Stomach (tissue), 9 donors: ENCODE measurements around the gene SRMS. TPM values are rescaled to one million over a fixed set of nuclear protein-coding genes. Genes with fewer than 3 reads are reported as not detected.
A peak's percentile ranks its signal among the peaks of the same experiment; 100 is the strongest.

Experiments
- DNase-seq, 2 donors: peaks; one replicate each; pipeline versions ENCODE4 v3.0.0 to v3.0.0-alpha.2; 2013 to 2019
- H3K27ac ChIP-seq, 5 donors: fragments of 200-600 bp in 4 of 5; sonication (generic) in 4 of 5; one replicate each; pipeline ENCODE4 v1.5.1; 2013 to 2019; ENCODE audit warnings: mild to moderate bottlenecking in 1 of 5, moderate library complexity in 1 of 5
- H3K27me3 ChIP-seq, 3 donors: fragments of 200-600 bp; sonication (generic); one replicate each; pipeline ENCODE4 v1.5.1; 2017 to 2019; ENCODE audit warnings: mixed run types in 1 of 3
- H3K36me3 ChIP-seq, 4 donors: fragments of 200-600 bp; sonication (generic); 1 replicate in 3 of 4; 2 replicates in 1 of 4; pipeline ENCODE4 v1.5.1; 2016 to 2019
- H3K4me1 ChIP-seq, 4 donors: fragments of 200-600 bp; sonication (generic); one replicate each; pipeline ENCODE4 v1.5.1; 2016 to 2019
- H3K4me3 ChIP-seq, 4 donors: fragments of 200-600 bp; sonication (generic) in 3 of 4; one replicate each; pipeline ENCODE4 v1.5.1; 2016 to 2019; ENCODE audit warnings: mild to moderate bottlenecking in 1 of 4
- H3K9me3 ChIP-seq, 4 donors: fragments of 200-600 bp; sonication (generic); one replicate each; pipeline ENCODE4 v1.5.1; 2016 to 2019
- EP300 ChIP-seq: sonication (generic); formaldehyde crosslinking; IDR thresholded peaks from one replicate; pipeline ENCODE4 v1.6.1; 2017; ENCODE audit warnings: antibody characterized with exemption
- POLR2A ChIP-seq, 4 donors: fragments of 450-650 bp; IDR thresholded peaks; one replicate each; pipeline ENCODE4 v1.6.1; 2016; ENCODE audit warnings: antibody characterized with exemption in 4 of 4, control low read depth in 2 of 4, mild to moderate bottlenecking in 1 of 4, moderate library complexity in 1 of 4
- POLR2AphosphoS5 ChIP-seq, 3 donors: sonication (generic); formaldehyde crosslinking; IDR thresholded peaks; one replicate each; pipeline ENCODE4 v1.6.1; 2016; ENCODE audit warnings: antibody characterized with exemption in 3 of 3
- WGBS, 5 donors: extraction: QIAGEN DNeasy Blood & Tissue Kit in 3 of 5; methylation state at CpG; one replicate each; pipeline versions ENCODE4 v1.1.5 to v1.1.7; 2013 to 2018; 5-methylcytosine and 5-hydroxymethylcytosine counted together
- intact Hi-C: fragments of 100-400 bp; cut with DNase I; formaldehyde crosslinking; loops from one replicate; pipeline ENCODE4 v1.15.1; 2023; ENCODE audit warnings: low total_unique reads
- polyA plus RNA-seq, 3 donors: library from polyadenylated mRNA; stranded (reverse); fragments of 200-250 nt; gene quantifications; one replicate each; pipeline ENCODE4 v1.2.3, GENCODE V29; 2013
- total RNA-seq, 5 donors: library from RNA; depleted of rRNA; stranded (reverse); fragments of >200 nt; gene quantifications; one replicate each; pipeline versions ENCODE4 v1.1.0 to v1.2.3, GENCODE V29; 2014 to 2016
- TF ChIP-seq, protein P1 (sequence below), 7 experiments: fragments of 450-650 bp in 4 of 7; fragments of 200-600 bp in 3 of 7; sonication (generic) in 3 of 7; IDR thresholded peaks; one replicate each; pipeline ENCODE4 v1.5.1; 2016 to 2019; ENCODE audit warnings: antibody characterized with exemption in 7 of 7, control low read depth in 2 of 7, mild to moderate bottlenecking in 1 of 7
- donor health status: healthy with polysubstance abuse.
- donor health status: Bipolar disorder and iron deficiency.
- donor health status: healthy.

SRMS gene
- total and polyA plus RNA-seq, 8 donors, result 0.87 to 3.5 (median 2.1) TPM; not detected in 5

DNA sequence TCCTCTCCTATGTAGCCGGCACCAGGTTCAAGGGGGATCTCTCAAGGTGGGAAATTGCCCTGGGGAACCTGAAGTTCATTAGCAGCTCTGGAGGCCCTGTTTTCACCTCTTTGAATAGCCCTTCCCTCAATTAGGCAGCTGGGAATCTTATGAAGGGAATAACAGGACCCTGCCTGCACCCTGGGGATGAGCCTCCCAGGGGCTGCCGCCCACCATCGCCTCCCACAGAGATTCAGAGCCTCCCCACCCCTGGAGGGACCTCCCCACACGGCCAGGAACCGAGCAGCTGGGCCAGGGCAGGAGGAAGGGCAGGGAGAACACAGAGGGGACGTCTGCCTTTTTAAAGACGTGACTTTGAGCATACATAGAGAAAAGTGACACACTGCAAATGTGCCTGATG is 44.0 kb downstream of the SRMS start:
- H3K4me3 ChIP-seq, result no peak overlapping the region
- DNase-seq, result no peak
- no peak overlapping the region for H3K27ac ChIP-seq
- H3K4me1 ChIP-seq, result peaks cover 13 to 20% (median 15%) of the 10 kb centered on the region in 4 donors
- no peak for TF ChIP-seq POLR2AphosphoS5 (IDR thresholded peaks at IDR 0.05)
- TF ChIP-seq, protein P1, sequence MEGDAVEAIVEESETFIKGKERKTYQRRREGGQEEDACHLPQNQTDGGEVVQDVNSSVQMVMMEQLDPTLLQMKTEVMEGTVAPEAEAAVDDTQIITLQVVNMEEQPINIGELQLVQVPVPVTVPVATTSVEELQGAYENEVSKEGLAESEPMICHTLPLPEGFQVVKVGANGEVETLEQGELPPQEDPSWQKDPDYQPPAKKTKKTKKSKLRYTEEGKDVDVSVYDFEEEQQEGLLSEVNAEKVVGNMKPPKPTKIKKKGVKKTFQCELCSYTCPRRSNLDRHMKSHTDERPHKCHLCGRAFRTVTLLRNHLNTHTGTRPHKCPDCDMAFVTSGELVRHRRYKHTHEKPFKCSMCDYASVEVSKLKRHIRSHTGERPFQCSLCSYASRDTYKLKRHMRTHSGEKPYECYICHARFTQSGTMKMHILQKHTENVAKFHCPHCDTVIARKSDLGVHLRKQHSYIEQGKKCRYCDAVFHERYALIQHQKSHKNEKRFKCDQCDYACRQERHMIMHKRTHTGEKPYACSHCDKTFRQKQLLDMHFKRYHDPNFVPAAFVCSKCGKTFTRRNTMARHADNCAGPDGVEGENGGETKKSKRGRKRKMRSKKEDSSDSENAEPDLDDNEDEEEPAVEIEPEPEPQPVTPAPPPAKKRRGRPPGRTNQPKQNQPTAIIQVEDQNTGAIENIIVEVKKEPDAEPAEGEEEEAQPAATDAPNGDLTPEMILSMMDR (IDR thresholded peaks at IDR 0.05), result no peak
- no peak for TF ChIP-seq POLR2A (IDR thresholded peaks at IDR 0.05)
- TF ChIP-seq EP300, result no peak
- peaks cover 10 to 87% (median 50%) of the 10 kb centered on the region in 3 donors for H3K27me3 ChIP-seq
- intact Hi-C loops, result no loop called here
- WGBS, 5 donors, result 26 to 44% (median 36%) methylated on average over 6 to 7 of the region's 7 CpGs
- H3K9me3 ChIP-seq, result peaks cover 3 to 23% (median 20%) of the 10 kb centered on the region in 4 donors
- H3K36me3 ChIP-seq, result no peaks in the 10 kb centered on the region

DNA sequence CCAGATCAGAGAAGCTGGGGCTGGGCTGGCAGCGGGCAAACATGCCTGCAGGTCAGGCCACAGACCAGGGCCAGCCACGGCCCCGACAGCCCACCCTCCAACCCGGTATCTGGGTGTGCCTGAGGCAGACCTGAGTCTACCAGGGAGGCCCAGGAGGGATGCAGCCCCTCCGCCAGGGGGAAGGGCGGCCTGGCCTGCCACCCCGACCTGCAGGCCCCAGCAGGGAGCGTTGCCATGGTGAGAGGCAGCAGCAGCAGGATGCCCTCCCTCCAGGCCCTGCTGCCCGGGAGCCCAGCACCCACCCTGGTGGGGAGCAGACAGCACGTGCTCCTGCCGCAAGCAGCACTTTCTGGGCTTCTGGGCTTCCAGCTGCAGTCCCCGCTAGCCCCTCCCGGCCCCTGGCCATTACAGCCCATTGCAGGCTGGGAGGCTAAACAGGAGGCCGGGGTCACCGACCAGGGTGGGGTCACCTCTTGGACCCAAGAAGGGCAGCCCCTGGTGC is 44.8 kb downstream of the SRMS start:
- intact Hi-C loops, result no loop called here

DNA sequence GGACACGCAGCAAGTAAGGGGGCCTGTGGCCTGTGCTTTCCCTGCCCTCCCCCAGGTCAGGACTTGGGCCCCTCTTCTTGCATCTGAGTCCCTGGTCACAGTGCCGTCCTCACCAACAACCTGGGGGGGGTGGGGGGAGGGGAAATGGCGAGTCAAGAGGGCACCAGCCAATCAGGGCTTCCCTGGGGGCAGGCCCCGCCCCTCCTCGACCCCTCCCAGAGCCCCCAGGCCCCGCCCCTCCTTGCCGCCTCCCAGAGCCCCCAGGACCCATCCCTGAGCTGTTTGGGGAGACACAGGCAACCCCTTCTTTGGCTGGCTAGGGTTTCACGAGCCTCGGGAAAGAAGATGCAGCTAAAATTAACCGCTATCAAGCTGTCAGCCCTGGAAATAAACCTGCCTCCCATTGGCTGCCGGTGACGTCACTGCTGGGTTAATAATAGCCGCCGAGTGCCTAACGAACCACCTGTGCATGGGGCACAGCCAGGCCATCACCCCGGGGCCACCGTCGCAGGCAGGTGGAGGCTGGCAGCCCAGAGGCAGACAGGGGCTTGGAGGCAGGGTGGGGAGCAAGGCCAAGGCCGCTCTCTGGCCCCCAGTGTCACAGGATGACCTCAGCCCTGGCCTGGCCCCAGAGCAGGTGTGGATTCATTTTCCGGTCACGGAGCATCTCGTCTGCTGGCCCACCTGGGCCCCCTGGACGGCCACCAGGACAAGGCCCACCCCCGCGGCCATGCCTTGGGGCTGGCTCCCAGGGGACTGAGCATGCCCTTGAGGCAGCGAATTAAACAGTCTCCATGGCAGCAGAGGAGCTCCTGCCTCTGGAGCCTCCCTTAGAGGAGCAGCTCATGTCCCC is 45.5 kb downstream of the SRMS start:
- Histone ChIP-seq H3K36me3 (no peaks in the 10 kb centered on the region), H3K4me3 (no peak overlapping the region), H3K27me3 (peaks cover 11 to 89% (median 64%) of the 10 kb centered on the region in 3 donors), H3K4me1 (peaks cover 18 to 29% (median 27%) of the 10 kb centered on the region in 4 donors), H3K27ac (no peak overlapping the region), H3K9me3 (peaks cover 3 to 23% (median 20%) of the 10 kb centered on the region in 4 donors)
- DNase-seq, result peak in 1 of 2 donors; percentile 79
- no peak for TF ChIP-seq EP300
- TF ChIP-seq, protein P1 (IDR thresholded peaks at IDR 0.05), result no peak
- no peak for TF ChIP-seq POLR2AphosphoS5 (IDR thresholded peaks at IDR 0.05)
- no peak for TF ChIP-seq POLR2A (IDR thresholded peaks at IDR 0.05)
- 0 to 25% (median 23%) methylated on average over 3 to 26 of the region's 26 CpGs for WGBS, 5 donors
- intact Hi-C loops, result no loop called here

More for the DNA sequence above, 44.8 kb downstream of the SRMS start:
- no peak overlapping the region for H3K4me3 ChIP-seq
- H3K4me1 ChIP-seq, result peaks cover 18 to 28% (median 23%) of the 10 kb centered on the region in 4 donors
- 40 to 58% (median 50%) methylated on average over 5 to 15 of the region's 15 CpGs for WGBS, 5 donors
- H3K27me3 ChIP-seq, result peaks cover 8 to 87% (median 58%) of the 10 kb centered on the region in 3 donors
- H3K36me3 ChIP-seq, result no peaks in the 10 kb centered on the region
- DNase-seq, result peak in 1 of 2 donors; percentile 75
- TF ChIP-seq POLR2AphosphoS5 (IDR thresholded peaks at IDR 0.05) (no peak), EP300 (no peak), POLR2A (IDR thresholded peaks at IDR 0.05) (no peak)
- TF ChIP-seq, protein P1 (IDR thresholded peaks at IDR 0.05), result no peak
- no peak overlapping the region for H3K27ac ChIP-seq
- H3K9me3 ChIP-seq, result peaks cover 3 to 23% (median 20%) of the 10 kb centered on the region in 4 donors

DNA sequence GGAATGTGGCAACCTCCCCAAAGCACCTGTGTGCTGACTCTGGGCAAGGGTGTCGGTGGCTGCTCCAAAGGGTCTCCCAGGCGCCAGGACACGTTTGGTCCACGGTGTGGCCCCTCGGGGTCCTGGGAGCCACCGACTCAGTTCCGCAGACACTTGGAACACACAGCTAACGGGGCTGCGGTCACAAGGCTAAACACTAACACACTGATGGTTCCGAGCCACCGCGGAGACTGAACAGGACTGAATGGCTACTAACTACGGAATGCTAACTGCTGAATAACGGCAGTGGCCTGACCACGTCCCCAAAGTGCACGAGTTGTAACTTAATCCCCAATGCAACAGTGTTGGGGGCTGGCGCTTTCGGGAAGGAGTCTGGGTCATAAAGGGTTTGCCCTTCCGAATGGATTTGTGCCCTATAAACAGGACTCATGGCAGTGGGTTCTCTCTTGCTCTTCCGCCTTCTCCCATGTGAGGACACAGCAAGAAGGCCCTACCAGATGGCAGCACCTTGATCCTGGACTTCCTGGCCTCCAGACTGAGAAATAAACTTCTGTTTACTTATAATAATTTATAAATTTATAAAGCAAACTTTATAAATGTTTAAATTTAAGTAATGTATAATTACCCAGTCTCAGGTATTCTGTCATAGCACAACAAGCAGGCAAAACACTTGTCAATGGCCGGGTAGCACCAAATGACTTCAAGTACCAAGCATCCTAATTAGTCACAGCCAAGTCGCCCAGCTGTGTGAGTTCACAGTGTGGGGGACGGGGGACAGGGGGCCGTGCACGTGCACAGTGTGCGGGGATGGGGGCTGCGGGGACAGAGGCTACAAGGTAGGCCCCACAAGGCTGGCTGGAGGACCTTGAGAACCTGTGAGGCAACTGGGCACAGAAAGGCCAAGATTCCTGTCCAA is 46.4 kb downstream of the SRMS start:
- peaks cover 11 to 91% (median 65%) of the 10 kb centered on the region in 3 donors for H3K27me3 ChIP-seq
- H3K9me3 ChIP-seq, result peaks cover 3 to 23% (median 19%) of the 10 kb centered on the region in 4 donors
- WGBS, 5 donors, result 82 to 91% (median 83%) methylated on average over 25 to 27 of the region's 27 CpGs
- TF ChIP-seq POLR2A (IDR thresholded peaks at IDR 0.05), result no peak
- TF ChIP-seq, protein P1 (IDR thresholded peaks at IDR 0.05), result no peak
- TF ChIP-seq POLR2AphosphoS5 (IDR thresholded peaks at IDR 0.05), result no peak
- no peak for TF ChIP-seq EP300
- intact Hi-C loops, result no loop called here
- peaks cover 23 to 38% (median 35%) of the 10 kb centered on the region in 4 donors for H3K4me1 ChIP-seq
- DNase-seq, result no peak
- H3K27ac ChIP-seq, result no peak overlapping the region
- no peak overlapping the region for H3K4me3 ChIP-seq
- H3K36me3 ChIP-seq, result no peaks in the 10 kb centered on the region
